Smooth muscle cell of the pulmonary artery (primary cell): ENCODE data around the gene CBLN1. TPM values are rescaled to one million over a fixed set of nuclear protein-coding genes. Genes with fewer than 3 reads are reported as not detected.

Source experiments
- total RNA-seq: library from RNA; depleted of rRNA; stranded (reverse); fragments of >200 nt; gene quantifications from 2 replicates; pipeline ENCODE4 v1.2.3, GENCODE V29; 2014

Gene CBLN1
- total RNA-seq, result 0.03 TPM in 1 of 2 replicates, not detected in the other

GRCh38 chr16:49281480-49281842, at the start of gene CBLN1:
TSS of gene CBLN1 (minus strand) at chr16:49281838. CDS start at chr16:49281465, 373 bp downstream.

Other genes starting within 250 kb of the CBLN1 start
- gene C16orf78, start 92.0 kb upstream of the CBLN1 start, total RNA-seq, result not detected in 2 replicates